ENCODE results near the gene BCAR3. TPM values are rescaled to one million over a fixed set of nuclear protein-coding genes. Genes with fewer than 3 reads are reported as not detected.

The BCAR3 gene
- total RNA-seq, 2 donors from 2014 or later, result 45.2 to 47.7 TPM

- Histone ChIP-seq H3K36me3 (no peaks in the 10 kb centered on the region), H3K4me1 (no peaks in the 10 kb centered on the region), H3K27me3 (no peaks in the 10 kb centered on the region), H3K4me3 (no peak overlapping the region), H3K9ac (ENCODE audit: low read depth in 2 of 2, low read length in 2 of 2) (no peak overlapping the region), H3K9me3 (no peaks in the 10 kb centered on the region), H3K27ac (no peak overlapping the region)
- TF ChIP-seq CTCF (IDR thresholded peaks at IDR 0.05), result no peak
- intact Hi-C loops (cut with DNase I), result no loop called here
- no peak for DNase-seq
Measured at GRCh38 chr1:93525431-93525830, 156.2 kb downstream of the BCAR3 start.

- Histone ChIP-seq H3K9ac (ENCODE audit: low read depth in 2 of 2, low read length in 2 of 2) (no peak overlapping the region), H3K36me3 (no peaks in the 10 kb centered on the region), H3K27me3 (no peaks in the 10 kb centered on the region), H3K9me3 (no peaks in the 10 kb centered on the region), H3K4me1 (no peaks in the 10 kb centered on the region), H3K4me3 (no peak overlapping the region), H3K27ac (no peak overlapping the region)
- no peak for DNase-seq
- TF ChIP-seq CTCF (IDR thresholded peaks at IDR 0.05), result no peak
- intact Hi-C loops (cut with DNase I), result no loop called here
Measured at GRCh38 chr1:93522721-93523120, 158.9 kb downstream of the BCAR3 start.

- intact Hi-C loops (cut with DNase I), result no loop called here
- no peaks in the 10 kb centered on the region for H3K36me3 ChIP-seq
- no peaks in the 10 kb centered on the region for H3K9me3 ChIP-seq
- H3K27ac ChIP-seq, result no peak overlapping the region
- no peak overlapping the region for H3K9ac ChIP-seq (ENCODE audit: low read depth in 2 of 2, low read length in 2 of 2)
- H3K4me1 ChIP-seq, result no peaks in the 10 kb centered on the region
- no peak for TF ChIP-seq CTCF (IDR thresholded peaks at IDR 0.05)
- H3K27me3 ChIP-seq, result no peaks in the 10 kb centered on the region
- H3K4me3 ChIP-seq, result no peak overlapping the region
- DNase-seq, result no peak
Measured at GRCh38 chr1:93521618-93522017, 160.0 kb downstream of the BCAR3 start.

- no peak overlapping the region for H3K9ac ChIP-seq (ENCODE audit: low read depth in 2 of 2, low read length in 2 of 2)
- no peak overlapping the region for H3K4me3 ChIP-seq
- DNase-seq, result no peak
- no peaks in the 10 kb centered on the region for H3K4me1 ChIP-seq
- H3K27me3 ChIP-seq, result no peaks in the 10 kb centered on the region
- H3K9me3 ChIP-seq, result no peaks in the 10 kb centered on the region
- no peak for TF ChIP-seq CTCF (IDR thresholded peaks at IDR 0.05)
- intact Hi-C loops (cut with DNase I), result no loop called here
- no peaks in the 10 kb centered on the region for H3K36me3 ChIP-seq
- H3K27ac ChIP-seq, result no peak overlapping the region
Measured at GRCh38 chr1:93519199-93519829, 162.3 kb downstream of the BCAR3 start.

- Histone ChIP-seq H3K36me3 (no peaks in the 10 kb centered on the region), H3K4me1 (no peaks in the 10 kb centered on the region), H3K27ac (no peak overlapping the region), H3K9ac (ENCODE audit: low read depth in 2 of 2, low read length in 2 of 2) (no peak overlapping the region), H3K27me3 (no peaks in the 10 kb centered on the region), H3K9me3 (no peaks in the 10 kb centered on the region), H3K4me3 (no peak overlapping the region)
- DNase-seq, result no peak
- no peak for TF ChIP-seq CTCF (IDR thresholded peaks at IDR 0.05)
- intact Hi-C loops (cut with DNase I), result no loop called here
Measured at GRCh38 chr1:93518516-93518915, 163.1 kb downstream of the BCAR3 start.
